C4-2B (cell line): ENCODE data around the gene PLXNA1.

ENCODE experiments used
- ZFX ChIP-seq: fragments of 450-650 bp; IDR thresholded peaks from 2 replicates; pipeline ENCODE4 v1.6.1; 2017
- TF ChIP-seq, protein P1 (sequence below): fragments of 450-650 bp; conservative IDR thresholded peaks from 2 replicates; pipeline ENCODE4 v1.5.1; 2017; ENCODE audit warnings: mild to moderate bottlenecking

DNA sequence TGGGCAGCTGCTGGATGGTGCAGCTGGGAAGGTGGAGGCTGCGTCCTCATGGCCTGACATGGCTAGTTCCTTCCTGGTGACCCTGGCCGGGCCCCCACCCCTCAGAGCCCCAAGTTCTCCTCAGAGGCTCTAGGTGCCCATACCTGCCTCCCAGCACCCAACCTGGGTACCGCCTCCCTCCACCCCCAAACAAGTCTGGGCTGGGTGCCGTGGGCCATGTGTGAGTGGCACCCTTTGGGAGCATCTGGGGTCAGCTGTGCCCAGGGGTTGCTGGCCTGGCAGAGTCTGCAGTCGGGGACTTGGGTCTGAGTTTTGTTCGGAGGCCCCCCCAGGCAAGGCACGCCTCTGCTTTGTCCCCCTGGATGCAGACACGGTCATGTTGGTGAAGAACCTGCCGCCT is 10.5 kb downstream of the PLXNA1 start:
- TF ChIP-seq, protein P1, sequence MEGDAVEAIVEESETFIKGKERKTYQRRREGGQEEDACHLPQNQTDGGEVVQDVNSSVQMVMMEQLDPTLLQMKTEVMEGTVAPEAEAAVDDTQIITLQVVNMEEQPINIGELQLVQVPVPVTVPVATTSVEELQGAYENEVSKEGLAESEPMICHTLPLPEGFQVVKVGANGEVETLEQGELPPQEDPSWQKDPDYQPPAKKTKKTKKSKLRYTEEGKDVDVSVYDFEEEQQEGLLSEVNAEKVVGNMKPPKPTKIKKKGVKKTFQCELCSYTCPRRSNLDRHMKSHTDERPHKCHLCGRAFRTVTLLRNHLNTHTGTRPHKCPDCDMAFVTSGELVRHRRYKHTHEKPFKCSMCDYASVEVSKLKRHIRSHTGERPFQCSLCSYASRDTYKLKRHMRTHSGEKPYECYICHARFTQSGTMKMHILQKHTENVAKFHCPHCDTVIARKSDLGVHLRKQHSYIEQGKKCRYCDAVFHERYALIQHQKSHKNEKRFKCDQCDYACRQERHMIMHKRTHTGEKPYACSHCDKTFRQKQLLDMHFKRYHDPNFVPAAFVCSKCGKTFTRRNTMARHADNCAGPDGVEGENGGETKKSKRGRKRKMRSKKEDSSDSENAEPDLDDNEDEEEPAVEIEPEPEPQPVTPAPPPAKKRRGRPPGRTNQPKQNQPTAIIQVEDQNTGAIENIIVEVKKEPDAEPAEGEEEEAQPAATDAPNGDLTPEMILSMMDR = no peak
- TF ChIP-seq ZFX = no peak
